Kidney (tissue), 14 donors: ENCODE data around the gene ULK3. TPM values are rescaled to one million over a fixed set of nuclear protein-coding genes. Genes with fewer than 3 reads are reported as not detected.

Source experiments
- DNase-seq, 5 donors: peaks; one replicate each; pipeline ENCODE4 v3.0.0-alpha.2; 2013 to 2020
- FAIRE-seq: peaks from 2 replicates; lab custom pipeline; 2012; peaks lifted over from hg19 to GRCh38; lab: Jason Lieb, UNC
- H3K27ac ChIP-seq, 2 donors: one replicate each; pipeline ENCODE4 v1.7.0; 2013; ENCODE audit warnings: low read depth in 2 of 2, low read length in 2 of 2, inconsistent platforms in 1 of 2
- H3K27me3 ChIP-seq: one replicate; pipeline ENCODE4 v1.7.1; 2013; ENCODE audit warnings: low read length, inconsistent platforms; ENCODE audit not compliant: control insufficient read depth, insufficient read depth
- H3K36me3 ChIP-seq, 3 donors: one replicate each; pipeline versions ENCODE4 v1.7.0 to v1.7.1; 2013; ENCODE audit warnings: low read length in 3 of 3, control low read depth in 1 of 3, inconsistent platforms in 1 of 3; ENCODE audit not compliant: insufficient read depth in 3 of 3, control insufficient read depth in 2 of 3
- H3K4me1 ChIP-seq, 3 donors: one replicate each; pipeline versions ENCODE4 v1.7.0 to v1.7.1; 2013; ENCODE audit warnings: low read length in 3 of 3, inconsistent platforms in 1 of 3, low read depth in 1 of 3; ENCODE audit not compliant: control insufficient read depth in 2 of 3, insufficient read depth in 2 of 3
- H3K4me3 ChIP-seq, 3 donors: one replicate each; pipeline versions ENCODE4 v1.7.0 to v1.8.1; 2013; ENCODE audit warnings: low read length in 3 of 3, control low read depth in 1 of 3, inconsistent platforms in 1 of 3
- H3K9ac ChIP-seq, 3 donors: one replicate each; pipeline versions ENCODE4 v1.7.0 to v1.7.1; 2013; ENCODE audit warnings: low read length in 3 of 3, control low read depth in 1 of 3, inconsistent platforms in 1 of 3
- H3K9me3 ChIP-seq, 3 donors: one replicate each; pipeline versions ENCODE4 v1.7.0 to v1.7.1; 2013; ENCODE audit warnings: low read length in 3 of 3, control low read depth in 1 of 3, inconsistent platforms in 1 of 3; ENCODE audit not compliant: control insufficient read depth in 2 of 3, insufficient read depth in 1 of 3
- intact Hi-C: fragments of 100-400 bp; cut with DNase I; formaldehyde crosslinking; loops from one replicate; pipeline ENCODE4 v1.11.1; 2022
- polyA plus RNA-seq: library from polyadenylated mRNA; stranded (reverse); fragments of 350-450 nt; fragmentation: Illumina TruSeq; extraction: RNeasy Lipid Tissue Mini Kit (QIAGEN cat#74804); gene quantifications from one replicate; pipeline ENCODE4 v1.2.3, GENCODE V29; 2014; ENCODE audit warnings: low read depth, low replicate concordance; ENCODE audit not compliant: insufficient read depth
- total RNA-seq: library from RNA; stranded (reverse); fragmentation: NEBNext Ultra II Directional; extraction: Animal tissue kit (Norgen Biotek cat#: 25700); gene quantifications from one replicate; pipeline ENCODE4 v1.2.1, GENCODE V29; 2021
- TF ChIP-seq, protein P1 (sequence below): IDR thresholded peaks from 3 replicates; pipeline ENCODE4 v1.5.1; 2012; ENCODE audit warnings: mild to moderate bottlenecking, moderate library complexity, borderline replicate concordance; ENCODE audit not compliant: insufficient read depth; ENCODE audit errors: extremely low read depth
- donor health status: control.
- donor health status: control.
- donor health status: control.
- donor health status: control.
- donor health status: control.
- donor health status: DM: yes; HTN: yes; CAD: no.
- donor health status: Normal renal cell carcinoma (clear cell type).

Gene ULK3
- total and polyA plus RNA-seq, 2 donors from 2014 or later = 34.5 to 36.1 TPM

- TF ChIP-seq, protein P1, sequence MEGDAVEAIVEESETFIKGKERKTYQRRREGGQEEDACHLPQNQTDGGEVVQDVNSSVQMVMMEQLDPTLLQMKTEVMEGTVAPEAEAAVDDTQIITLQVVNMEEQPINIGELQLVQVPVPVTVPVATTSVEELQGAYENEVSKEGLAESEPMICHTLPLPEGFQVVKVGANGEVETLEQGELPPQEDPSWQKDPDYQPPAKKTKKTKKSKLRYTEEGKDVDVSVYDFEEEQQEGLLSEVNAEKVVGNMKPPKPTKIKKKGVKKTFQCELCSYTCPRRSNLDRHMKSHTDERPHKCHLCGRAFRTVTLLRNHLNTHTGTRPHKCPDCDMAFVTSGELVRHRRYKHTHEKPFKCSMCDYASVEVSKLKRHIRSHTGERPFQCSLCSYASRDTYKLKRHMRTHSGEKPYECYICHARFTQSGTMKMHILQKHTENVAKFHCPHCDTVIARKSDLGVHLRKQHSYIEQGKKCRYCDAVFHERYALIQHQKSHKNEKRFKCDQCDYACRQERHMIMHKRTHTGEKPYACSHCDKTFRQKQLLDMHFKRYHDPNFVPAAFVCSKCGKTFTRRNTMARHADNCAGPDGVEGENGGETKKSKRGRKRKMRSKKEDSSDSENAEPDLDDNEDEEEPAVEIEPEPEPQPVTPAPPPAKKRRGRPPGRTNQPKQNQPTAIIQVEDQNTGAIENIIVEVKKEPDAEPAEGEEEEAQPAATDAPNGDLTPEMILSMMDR = no peak
- FAIRE-seq = no peak
Observed at GRCh38 chr15:74794248-74794969, 48.5 kb downstream of the ULK3 start.

GRCh38 chr15:74793135-74794028, 49.6 kb downstream of the ULK3 start:
- Histone ChIP-seq H3K9ac (no peak overlapping the region), H3K9me3 (no peaks in the 10 kb centered on the region), H3K27me3 (no peaks in the 10 kb centered on the region), H3K4me1 (peaks cover 0 to 34% (median 27%) of the 10 kb centered on the region in 3 donors), H3K27ac (no peak overlapping the region), H3K4me3 (no peak overlapping the region), H3K36me3 (no peaks in the 10 kb centered on the region)
- TF ChIP-seq, protein P1 = no peak
- intact Hi-C loops = no loop called here
- FAIRE-seq (no peak), DNase-seq (no peak)

More at GRCh38 chr15:74794248-74794969, 48.5 kb downstream of the ULK3 start:
- no peaks in the 10 kb centered on the region for H3K27me3 ChIP-seq
- intact Hi-C loops = no loop called here
- H3K4me1 ChIP-seq = peaks cover 0 to 25% (median 16%) of the 10 kb centered on the region in 3 donors
- H3K36me3 ChIP-seq = peaks cover 0 to 2% (median 0%) of the 10 kb centered on the region in 3 donors
- H3K4me3 ChIP-seq = no peak overlapping the region
- no peak overlapping the region for H3K9ac ChIP-seq
- H3K9me3 ChIP-seq = no peaks in the 10 kb centered on the region
- no peak overlapping the region for H3K27ac ChIP-seq
- no peak for DNase-seq

DNA sequence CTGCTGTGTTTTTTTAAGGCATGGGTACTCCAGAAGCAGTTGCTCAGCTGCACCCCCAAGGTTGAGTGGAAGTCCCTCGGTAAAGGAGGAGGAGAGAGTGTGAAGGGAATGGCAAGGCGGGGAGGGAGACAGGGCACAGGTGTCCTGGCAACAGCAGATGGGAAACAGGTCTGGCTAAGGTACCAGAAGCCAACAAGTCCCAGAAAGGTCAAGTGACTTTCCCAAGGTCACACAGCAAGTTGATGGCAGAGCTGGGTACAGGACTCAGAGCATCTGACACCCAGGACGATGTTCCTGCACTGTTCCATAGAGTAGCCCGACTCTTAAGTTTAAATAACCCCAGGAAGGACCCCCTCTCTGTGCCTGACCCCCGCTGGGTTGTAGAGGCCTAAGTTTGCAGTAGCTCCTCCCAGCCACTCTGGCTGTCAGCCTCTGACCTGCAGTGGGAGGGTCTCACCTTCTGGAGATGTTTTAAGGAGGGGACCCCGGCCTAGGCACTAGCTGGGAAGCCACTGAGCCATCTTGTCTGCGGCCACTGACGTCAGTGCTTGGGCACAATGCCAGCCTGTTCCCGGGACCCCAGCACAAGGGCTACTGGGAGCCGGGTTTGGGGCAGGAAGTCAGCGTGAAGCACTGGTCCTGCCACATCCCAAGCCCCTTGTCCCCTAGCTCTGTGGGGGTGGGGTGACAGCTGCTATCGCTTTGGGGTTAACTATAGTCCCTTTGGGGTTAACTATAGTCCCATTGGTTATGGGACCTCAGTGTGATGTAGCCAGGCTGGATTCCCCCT, 50.5 kb downstream of the ULK3 start:
- TF ChIP-seq, protein P1 = no peak
- H3K4me3 ChIP-seq = no peak overlapping the region
- DNase-seq = no peak
- no peaks in the 10 kb centered on the region for H3K9me3 ChIP-seq
- H3K36me3 ChIP-seq = no peaks in the 10 kb centered on the region
- intact Hi-C loops = no loop called here
- FAIRE-seq = no peak
- H3K27me3 ChIP-seq = no peaks in the 10 kb centered on the region
- H3K4me1 ChIP-seq = peaks cover 0 to 43% (median 35%) of the 10 kb centered on the region in 3 donors
- no peak overlapping the region for H3K27ac ChIP-seq
- H3K9ac ChIP-seq = peak overlapping the region in 1 of 3 donors; percentile 7
